Keratinocyte (primary cell): Measurements from ENCODE around the gene LAMB1.

Experiments
- EZH2 ChIP-seq: IDR thresholded peaks from one replicate; pipeline ENCODE4 v1.6.1; 2012; ENCODE audit warnings: inconsistent platforms, mild to moderate bottlenecking, low read length, moderate library complexity
- TF ChIP-seq, protein P1 (sequence below), 3 experiments: IDR thresholded peaks in 1 of 3; conservative IDR thresholded peaks in 1 of 3; optimal IDR thresholded peaks in 1 of 3; 2 replicates in 2 of 3; 3 replicates in 1 of 3; pipeline versions ENCODE3 to v1.5.1; 2011; ENCODE audit warnings: low read length in 3 of 3, mild to moderate bottlenecking in 3 of 3, moderate library complexity in 2 of 3, control low read depth in 1 of 3, inconsistent platforms in 1 of 3; ENCODE audit not compliant: insufficient read depth in 2 of 3; ENCODE audit errors: extremely low read depth in 1 of 3

DNA sequence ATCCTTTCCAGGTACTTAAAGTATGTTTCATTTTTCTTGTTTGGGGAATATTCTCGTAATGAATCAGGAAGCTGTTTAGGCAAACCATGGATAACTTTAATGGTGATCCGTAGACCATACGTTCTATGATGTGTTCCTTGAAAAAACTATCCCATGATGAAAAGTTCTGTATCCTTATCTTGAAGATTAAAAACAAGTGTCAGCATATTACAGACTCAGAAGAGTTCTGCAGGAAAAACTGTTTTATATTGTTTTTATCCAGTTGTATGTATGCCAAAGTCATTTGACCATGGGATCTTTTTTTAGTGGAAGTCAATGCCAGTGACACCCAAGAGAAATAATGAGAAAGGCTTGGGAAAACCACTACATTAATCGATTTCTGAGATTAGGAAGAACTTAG, 59.9 kb downstream of the LAMB1 start:
- TF ChIP-seq, protein P1, sequence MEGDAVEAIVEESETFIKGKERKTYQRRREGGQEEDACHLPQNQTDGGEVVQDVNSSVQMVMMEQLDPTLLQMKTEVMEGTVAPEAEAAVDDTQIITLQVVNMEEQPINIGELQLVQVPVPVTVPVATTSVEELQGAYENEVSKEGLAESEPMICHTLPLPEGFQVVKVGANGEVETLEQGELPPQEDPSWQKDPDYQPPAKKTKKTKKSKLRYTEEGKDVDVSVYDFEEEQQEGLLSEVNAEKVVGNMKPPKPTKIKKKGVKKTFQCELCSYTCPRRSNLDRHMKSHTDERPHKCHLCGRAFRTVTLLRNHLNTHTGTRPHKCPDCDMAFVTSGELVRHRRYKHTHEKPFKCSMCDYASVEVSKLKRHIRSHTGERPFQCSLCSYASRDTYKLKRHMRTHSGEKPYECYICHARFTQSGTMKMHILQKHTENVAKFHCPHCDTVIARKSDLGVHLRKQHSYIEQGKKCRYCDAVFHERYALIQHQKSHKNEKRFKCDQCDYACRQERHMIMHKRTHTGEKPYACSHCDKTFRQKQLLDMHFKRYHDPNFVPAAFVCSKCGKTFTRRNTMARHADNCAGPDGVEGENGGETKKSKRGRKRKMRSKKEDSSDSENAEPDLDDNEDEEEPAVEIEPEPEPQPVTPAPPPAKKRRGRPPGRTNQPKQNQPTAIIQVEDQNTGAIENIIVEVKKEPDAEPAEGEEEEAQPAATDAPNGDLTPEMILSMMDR (optimal IDR thresholded peaks at IDR 0.05 in 1 of 3, IDR thresholded peaks at IDR 0.05 in 1 of 3, conservative IDR thresholded peaks at IDR 0.05 in 1 of 3; ENCODE audit: extremely low read depth in 1 of 3, insufficient read depth in 2 of 3, low read length in 3 of 3): no peak
- TF ChIP-seq EZH2: no peak
